Trophoblast cell (in vitro differentiated cells and primary cell): ENCODE measurements around the gene ANKRD65.
"Not testable (repeated sequence)": the region's sequence is repeated elsewhere in the genome, so short reads cannot be mapped to it uniquely, and the experiment has no call there.

ENCODE experiments used
- DNase-seq, 2 donors: peaks; one replicate each; pipeline ENCODE4 v3.0.0-alpha.2; 2016
- H2AFZ ChIP-seq: 2 replicates; pipeline ENCODE4 v1.6.1; 2013; ENCODE audit warnings: low read length, moderate library complexity, mild to moderate bottlenecking; ENCODE audit not compliant: insufficient read depth, poor library complexity
- H2AK5ac ChIP-seq: 2 replicates; pipeline ENCODE4 v1.6.1; 2013; ENCODE audit warnings: mild to moderate bottlenecking, low read length
- H2BK120ac ChIP-seq: 2 replicates; pipeline ENCODE4 v1.6.1; 2013; ENCODE audit warnings: low read length, mild to moderate bottlenecking, moderate library complexity; ENCODE audit not compliant: insufficient read depth, poor library complexity
- H2BK12ac ChIP-seq: 2 replicates; pipeline ENCODE4 v1.6.1; 2013; ENCODE audit warnings: mild to moderate bottlenecking, low read length, moderate library complexity
- H2BK5ac ChIP-seq: 2 replicates; pipeline ENCODE4 v1.6.1; 2013; ENCODE audit warnings: low read length, low read depth, moderate library complexity, mild to moderate bottlenecking; ENCODE audit not compliant: poor library complexity
- H3K14ac ChIP-seq: 2 replicates; pipeline ENCODE4 v1.6.1; 2013; ENCODE audit warnings: mild to moderate bottlenecking, low read length
- H3K18ac ChIP-seq: 2 replicates; pipeline ENCODE4 v1.6.1; 2013; ENCODE audit warnings: mild to moderate bottlenecking, low read length
- H3K23ac ChIP-seq: 2 replicates; pipeline ENCODE4 v1.6.1; 2013; ENCODE audit warnings: low read length
- H3K27ac ChIP-seq: 2 replicates; pipeline ENCODE4 v1.5.1; 2013; ENCODE audit warnings: low read depth, mild to moderate bottlenecking, inconsistent platforms, low read length, moderate library complexity
- H3K27me3 ChIP-seq: 2 replicates; pipeline ENCODE4 v1.6.1; 2013; ENCODE audit warnings: inconsistent platforms, mild to moderate bottlenecking, low read length, moderate library complexity; ENCODE audit not compliant: insufficient read depth
- H3K36me3 ChIP-seq, 2 experiments: 1 replicate in 1 of 2; 2 replicates in 1 of 2; pipeline ENCODE4 v1.6.1; 2013; ENCODE audit warnings: low read length in 2 of 2, mild to moderate bottlenecking in 2 of 2, moderate library complexity in 1 of 2; ENCODE audit not compliant: insufficient read depth in 2 of 2, control insufficient read depth in 1 of 2
- H3K4ac ChIP-seq: 2 replicates; pipeline ENCODE4 v1.6.1; 2013; ENCODE audit warnings: low read depth, mild to moderate bottlenecking, low read length, moderate library complexity
- H3K4me1 ChIP-seq, 2 experiments: 1 replicate in 1 of 2; 2 replicates in 1 of 2; pipeline ENCODE4 v1.6.1; 2013; ENCODE audit warnings: low read length in 2 of 2, mild to moderate bottlenecking in 2 of 2, moderate library complexity in 1 of 2; ENCODE audit not compliant: insufficient read depth in 2 of 2, control insufficient read depth in 1 of 2
- H3K4me2 ChIP-seq: 2 replicates; pipeline ENCODE4 v1.6.1; 2013; ENCODE audit warnings: inconsistent platforms, mild to moderate bottlenecking, low read length, moderate library complexity
- H3K4me3 ChIP-seq: 2 replicates; pipeline ENCODE4 v1.5.1; 2013; ENCODE audit warnings: mild to moderate bottlenecking, low read depth, low read length, inconsistent platforms
- H3K79me1 ChIP-seq: one replicate; pipeline ENCODE4 v1.6.1; 2013; ENCODE audit warnings: low read length
- H3K79me2 ChIP-seq: 2 replicates; pipeline ENCODE4 v1.6.1; 2013; ENCODE audit warnings: low read length, mild to moderate bottlenecking; ENCODE audit not compliant: control insufficient read depth, insufficient read depth, poor library complexity
- H3K9ac ChIP-seq: 2 replicates; pipeline ENCODE4 v1.6.1; 2013; ENCODE audit warnings: mild to moderate bottlenecking, low read length
- H3K9me3 ChIP-seq: 2 replicates; pipeline ENCODE4 v1.6.1; 2013; ENCODE audit warnings: low read depth, mild to moderate bottlenecking, control low read depth, inconsistent platforms, low read length; ENCODE audit not compliant: insufficient read depth
- H4K12ac ChIP-seq: 2 replicates; pipeline ENCODE4 v1.6.1; 2013; ENCODE audit warnings: low read depth, mild to moderate bottlenecking, low read length, moderate library complexity
- H4K8ac ChIP-seq: 2 replicates; pipeline ENCODE4 v1.6.1; 2013; ENCODE audit warnings: low read depth, mild to moderate bottlenecking, low read length, moderate library complexity
- H4K91ac ChIP-seq: one replicate; pipeline ENCODE4 v1.6.1; 2013; ENCODE audit warnings: low read depth, mild to moderate bottlenecking, low read length, moderate library complexity
- WGBS: extraction: QIAGEN DNeasy Blood & Tissue Kit; methylation state at CpG from one replicate; pipeline ENCODE4 v1.1.7; 2013; ENCODE audit warnings: missing lambda C conversion rate; ENCODE audit not compliant: insufficient read length, insufficient coverage; ENCODE audit errors: extremely low coverage; 5-methylcytosine and 5-hydroxymethylcytosine counted together

ANKRD65 gene

GRCh38 chr1:1371746-1372711 is 49.0 kb downstream of the ANKRD65 start:
- Histone ChIP-seq H3K4ac (no peak overlapping the region), H3K14ac (no peak overlapping the region), H3K79me2 (peaks cover 13% of the 10 kb centered on the region), H3K27me3 (no peaks in the 10 kb centered on the region), H3K4me1 (peaks cover 11 to 13% of the 10 kb centered on the region in 2 experiments), H2AK5ac (no peak overlapping the region), H3K4me2 (no peak overlapping the region), H3K9me3 (peaks cover 5% of the 10 kb centered on the region), H3K9ac (no peak overlapping the region), H3K79me1 (peaks cover 8% of the 10 kb centered on the region), H3K18ac (no peak overlapping the region), H2AFZ (no peak overlapping the region), H2BK120ac (no peak overlapping the region), H3K27ac (no peak overlapping the region), H2BK5ac (no peak overlapping the region), H4K8ac (no peak overlapping the region), H4K91ac (no peak overlapping the region), H4K12ac (no peak overlapping the region), H2BK12ac (no peak overlapping the region), H3K36me3 (peaks cover 26 to 29% of the 10 kb centered on the region in 2 experiments), H3K4me3 (no peak overlapping the region), H3K23ac (no peak overlapping the region)
- DNase-seq: peak; percentile 50 to 75
- WGBS: no CpG with 5 or more reads among the region's 26 CpGs

DNA sequence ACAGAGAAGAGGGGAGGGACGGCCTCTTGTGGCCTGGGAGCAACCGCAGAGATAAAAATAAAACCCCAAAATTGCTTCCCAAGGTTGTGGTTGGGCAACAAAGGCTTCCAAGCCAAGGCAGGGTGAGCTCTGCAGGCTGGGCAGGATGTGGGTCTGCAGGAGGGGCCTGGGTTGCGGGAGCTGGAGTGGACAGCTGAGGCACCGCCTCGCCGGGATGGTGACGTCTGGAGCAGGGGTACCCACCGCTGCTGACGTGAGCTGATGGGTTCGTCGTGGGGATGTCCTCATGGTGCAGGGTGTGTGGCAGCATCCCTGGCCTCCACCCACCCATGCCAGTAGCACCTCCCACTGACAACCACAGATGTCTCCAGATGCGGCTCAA is 49.7 kb downstream of the ANKRD65 start:
- H3K4me1 ChIP-seq: peaks cover 11 to 13% of the 10 kb centered on the region in 2 experiments
- peaks cover 8% of the 10 kb centered on the region for H3K79me1 ChIP-seq
- H4K8ac ChIP-seq: no peak overlapping the region
- H3K9ac ChIP-seq: no peak overlapping the region
- no peak overlapping the region for H3K4ac ChIP-seq
- no peak overlapping the region for H3K4me3 ChIP-seq
- H2BK120ac ChIP-seq: no peak overlapping the region
- no peaks in the 10 kb centered on the region for H3K27me3 ChIP-seq
- H2BK12ac ChIP-seq: no peak overlapping the region
- H3K23ac ChIP-seq: no peak overlapping the region
- no peak overlapping the region for H2AFZ ChIP-seq
- H3K4me2 ChIP-seq: no peak overlapping the region
- no peak for DNase-seq
- WGBS: no CpG with 5 or more reads among the region's 12 CpGs
- no peak overlapping the region for H2AK5ac ChIP-seq
- H3K36me3 ChIP-seq: peaks cover 22 to 26% of the 10 kb centered on the region in 2 experiments
- H3K27ac ChIP-seq: no peak overlapping the region
- peaks cover 6% of the 10 kb centered on the region for H3K9me3 ChIP-seq
- H4K12ac ChIP-seq: peak overlapping the region; percentile 10
- H3K79me2 ChIP-seq: peaks cover 13% of the 10 kb centered on the region
- H4K91ac ChIP-seq: no peak overlapping the region
- H3K18ac ChIP-seq: no peak overlapping the region
- H2BK5ac ChIP-seq: no peak overlapping the region
- H3K14ac ChIP-seq: no peak overlapping the region

- H2AK5ac ChIP-seq: no peak overlapping the region
- peaks cover 8 to 9% of the 10 kb centered on the region in 2 experiments for H3K4me1 ChIP-seq
- DNase-seq: no peak
- H3K4me3 ChIP-seq: no peak overlapping the region
- H2AFZ ChIP-seq: no peak overlapping the region
- no peak overlapping the region for H3K4me2 ChIP-seq
- H3K18ac ChIP-seq: no peak overlapping the region
- H3K27ac ChIP-seq: no peak overlapping the region
- no peak overlapping the region for H3K9ac ChIP-seq
- H2BK120ac ChIP-seq: no peak overlapping the region
- H2BK5ac ChIP-seq: no peak overlapping the region
- no peak overlapping the region for H2BK12ac ChIP-seq
- whole genome bisulfite sequencing: no CpG with 5 or more reads among the region's 16 CpGs
- H3K9me3 ChIP-seq: peaks cover 8% of the 10 kb centered on the region
- H4K12ac ChIP-seq: no peak overlapping the region
- peaks cover 13% of the 10 kb centered on the region for H3K79me2 ChIP-seq
- no peak overlapping the region for H3K14ac ChIP-seq
- H4K8ac ChIP-seq: no peak overlapping the region
- H4K91ac ChIP-seq: no peak overlapping the region
- H3K79me1 ChIP-seq: peaks cover 6% of the 10 kb centered on the region
- peaks cover 21 to 22% of the 10 kb centered on the region in 2 experiments for H3K36me3 ChIP-seq
- H3K23ac ChIP-seq: no peak overlapping the region
- no peak overlapping the region for H3K4ac ChIP-seq
- H3K27me3 ChIP-seq: no peaks in the 10 kb centered on the region
Observed at GRCh38 chr1:1370771-1371300, 50.2 kb downstream of the ANKRD65 start.

- not testable (repeated sequence) for H2BK5ac ChIP-seq, H3K27ac ChIP-seq, H3K4ac ChIP-seq, H3K4me1 ChIP-seq, H2BK12ac ChIP-seq, H4K91ac ChIP-seq, H3K4me3 ChIP-seq, H3K27me3 ChIP-seq, H4K12ac ChIP-seq, H2AK5ac ChIP-seq, H3K9ac ChIP-seq, H3K23ac ChIP-seq, H3K18ac ChIP-seq, H4K8ac ChIP-seq, H2AFZ ChIP-seq, H3K4me2 ChIP-seq, H3K79me1 ChIP-seq, H3K14ac ChIP-seq, DNase-seq, H2BK120ac ChIP-seq
- peaks cover 13% of the 10 kb centered on the region for H3K79me2 ChIP-seq
- H3K36me3 ChIP-seq: peaks cover 21 to 22% of the 10 kb centered on the region in 2 experiments
- WGBS: no CpG with 5 or more reads among the region's 14 CpGs
- peaks cover 10% of the 10 kb centered on the region for H3K9me3 ChIP-seq
Observed at GRCh38 chr1:1370094-1370493, 51.0 kb downstream of the ANKRD65 start.
